NCI-H1417 (cell line): ENCODE data around the gene AKAP11.

Source experiments
- DNase-seq, 3 experiments: peaks; one replicate each; lab custom pipeline; 2025; lab: John Stamatoyannopoulos, UW

The AKAP11 gene

GRCh38 chr13:42337808-42338600, 66.1 kb downstream of the AKAP11 start:
- no peak for DNase-seq

GRCh38 chr13:42345367-42345766, 73.4 kb downstream of the AKAP11 start:
- DNase-seq = no peak

- DNase-seq = no peak
Measured at GRCh38 chr13:42348576-42348975, 76.6 kb downstream of the AKAP11 start.

- no peak for DNase-seq
Measured at GRCh38 chr13:42350141-42350540, 78.2 kb downstream of the AKAP11 start.

- peak in 1 of 3 experiments; percentile 3 for DNase-seq
Measured at GRCh38 chr13:42354241-42355091, 82.5 kb downstream of the AKAP11 start.

- no peak for DNase-seq
Measured at GRCh38 chr13:42355092-42355485, 83.1 kb downstream of the AKAP11 start.

GRCh38 chr13:42355491-42356183, 83.7 kb downstream of the AKAP11 start:
- DNase-seq = no peak

GRCh38 chr13:42356184-42356575, 84.2 kb downstream of the AKAP11 start:
- no peak for DNase-seq

GRCh38 chr13:42360046-42360574, 88.2 kb downstream of the AKAP11 start:
- DNase-seq = no peak

- no peak for DNase-seq
Measured at GRCh38 chr13:42361701-42362100, 89.7 kb downstream of the AKAP11 start.

- DNase-seq = no peak
Measured at GRCh38 chr13:42363941-42364612, 92.1 kb downstream of the AKAP11 start.

- no peak for DNase-seq
Measured at GRCh38 chr13:42364613-42365000, 92.7 kb downstream of the AKAP11 start.

- DNase-seq = no peak
Measured at GRCh38 chr13:42367831-42368230, 95.9 kb downstream of the AKAP11 start.

GRCh38 chr13:42369071-42369797, 97.3 kb downstream of the AKAP11 start:
- DNase-seq = no peak

- DNase-seq = no peak
Measured at GRCh38 chr13:42370229-42370628, 98.3 kb downstream of the AKAP11 start.
